ENCODE data around the gene PERCC1. TPM values are rescaled to one million over a fixed set of nuclear protein-coding genes. Genes with fewer than 3 reads are reported as not detected.

The PERCC1 gene
- total and polyA plus RNA-seq, 9 of the 15 experiments (the other 6 are each of a cell fraction or from before 2014, with no cell fraction given) = not detected

GRCh38 chr16:1414532-1415260 is 16.2 kb upstream of the PERCC1 start, which contains the start of gene UNKL:
TSS of gene UNKL (minus strand) at chr16:1414704. CDS start at chr16:1414691, 13 bp downstream.
- in situ Hi-C loops (cut with MboI) = no loop called here
- CTCF ChIA-PET (ENCODE audit: low intra/inter-chr PET ratio) = no interaction called here
- ATAC-seq = peak; percentile 46
- TF ChIP-seq CBFB (CRISPR knock-in tag; IDR thresholded peaks at IDR 0.05) (no peak), CCNT2 (IDR thresholded peaks at IDR 0.05; ENCODE audit: borderline replicate concordance, extremely low read depth, insufficient read length, low read depth, low read length) (peak; percentile 37), BMI1 (IDR thresholded peaks at IDR 0.05; ENCODE audit: low read length) (no peak), ZNF507 (tag; conservative IDR thresholded peaks at IDR 0.05) (no peak), STAT6 (CRISPR knock-in tag; IDR thresholded peaks at IDR 0.05) (no peak), YY1 (IDR thresholded peaks at IDR 0.05; ENCODE audit: borderline replicate concordance in 1 of 3, control insufficient read depth in 1 of 3, extremely low read depth in 1 of 3, insufficient read depth in 3 of 3, insufficient read length in 1 of 3, insufficient replicate concordance in 2 of 3, low read depth in 1 of 3, low read length in 2 of 3) (peak in 1 of 3 experiments; percentile 71), SIN3A (IDR thresholded peaks at IDR 0.05; ENCODE audit: borderline replicate concordance in 2 of 2, control insufficient read depth in 1 of 2, low read depth in 2 of 2, low read length in 2 of 2) (0 out of 4 replicates have a peak, but pooled peaks of 1 of the 2 experiments have one; percentile 6), VEZF1 (CRISPR knock-in tag; IDR thresholded peaks at IDR 0.05) (peak; percentile 92), SIN3B (IDR thresholded peaks at IDR 0.05; ENCODE audit: low read depth) (peak; percentile 39; the same call in 1 of the 2 replicates), TCF3 (CRISPR knock-in tag; IDR thresholded peaks at IDR 0.05) (no peak), CXXC5 (CRISPR knock-in tag; IDR thresholded peaks at IDR 0.05) (peak; percentile 55), NONO (IDR thresholded peaks at IDR 0.05; ENCODE audit: low read depth in 2 of 2, low read length in 1 of 2) (0 out of 4 replicates have a peak, but pooled peaks of 1 of the 2 experiments have one; percentile 48), ZEB2 (IDR thresholded peaks at IDR 0.05) (no peak), ZBTB2 (IDR thresholded peaks at IDR 0.05) (no peak), ZNF57 (CRISPR knock-in tag; IDR thresholded peaks at IDR 0.05) (no peak)

More at GRCh38 chr16:1414532-1415260, 16.2 kb upstream of the PERCC1 start, which contains the start of gene UNKL:
- intact Hi-C loops (cut with micrococcal nuclease) = no loop called here
- Histone ChIP-seq H3K4me1 (replicated peaks in 1 of 2; ENCODE audit: control insufficient read depth in 2 of 2, insufficient read depth in 2 of 2, low read length in 2 of 2) (peaks cover 14 to 33% of the 10 kb centered on the region in 2 experiments; a peak in 4 of 5 replicates), H4K20me1 (replicated peaks; ENCODE audit: control insufficient read depth, insufficient read depth, low read length) (no peaks in the 10 kb centered on the region), H3K9me3 (replicated peaks; ENCODE audit: control insufficient read depth, insufficient read depth, low read depth, low read length) (no peaks in the 10 kb centered on the region), H3K9me1 (ENCODE audit: control insufficient read depth, insufficient read depth, low read length) (no peaks in the 10 kb centered on the region), H2AFZ (ENCODE audit: low read depth, low read length) (peak within 1 kb of the TSS; percentile 86), H3K4me2 (ENCODE audit: insufficient read depth, low read length) (peak within 1 kb of the TSS; percentile 84), H3K4me3 (peak within 1 kb of the TSS; percentile 84), H3K9ac (ENCODE audit: insufficient read depth in 1 of 2, low read depth in 2 of 2, low read length in 2 of 2) (peak within 1 kb of the TSS; percentile 87 to 92; a peak in 3 of 4 replicates), H3K36me3 (ENCODE audit: control insufficient read depth, insufficient read depth, low read length) (peaks cover 16% of the 10 kb centered on the region; the same call in 1 of the 3 replicates), H3K27ac (ENCODE audit: extremely low read depth, low read depth, low read length) (peak within 1 kb of the TSS; percentile 90), H3K79me2 (ENCODE audit: control insufficient read depth, insufficient read depth, low read length) (peaks cover 33% of the 10 kb centered on the region), H3K27me3 (ENCODE audit: control insufficient read depth in 2 of 2, insufficient read depth in 2 of 2, low read length in 2 of 2) (no peaks in the 10 kb centered on the region)
- DNase-seq (ENCODE audit: extremely low read depth in 1 of 4, low spot score in 3 of 4) (peak; percentile 82 to 95 (median 92)), FAIRE-seq (no peak)
- 13% methylated on average over 16 of the region's 72 CpGs for WGBS (ENCODE audit: insufficient coverage, low coverage, missing lambda C conversion rate)
- POLR2A ChIA-PET = interaction anchor here (0.7 to 1.4 kb wide), 4 partner anchors 36 to 831 kb away, joined by 3 to 5 read pairs (median 4); no protein-coding TSS in a partner anchor
- BruUV-seq (replicated peaks) = no TSS peak

Measured in K562 (cell line).